GM12878 (cell line): Measurements from ENCODE around the gene DYSF. TPM values are rescaled to one million over a fixed set of nuclear protein-coding genes. Genes with fewer than 3 reads are reported as not detected.

Experiments used
- ATAC-seq: fragments of 200-7000 bp; cut with Tn5 transposase; 3 replicates; pipeline ENCODE4 v1.9.1; 2020; ENCODE audit warnings: mild to moderate bottlenecking, moderate library complexity
- BruUV-seq: library from RNA; stranded (reverse); fragments of 400-500 nt; replicated peaks from 2 replicates; lab custom pipeline; 2021; lab: Mats Ljungman, UMichigan
- CTCF ChIA-PET: fragments of 300-600 bp; sonication (Branson Sonifier 250); formaldehyde crosslinking; extraction: SDS; loops from one replicate; lab custom pipeline; 2021; ENCODE audit warnings: inconsistent platforms; lab: Yijun Ruan, JAX
- POLR2A ChIA-PET: fragments of 350-600 bp; formaldehyde crosslinking; extraction: SDS; loops from one replicate; lab custom pipeline; 2021; ENCODE audit warnings: inconsistent platforms; lab: Charles Lee
- RAD21 ChIA-PET: fragments of 300-600 bp; sonication (Branson Sonifier 250); formaldehyde crosslinking; loops from one replicate; lab custom pipeline; 2023; ENCODE audit warnings: antibody characterized with exemption; ENCODE audit not compliant: unreplicated experiment; lab: Charles Lee
- SMC1A ChIA-PET: fragments of 300-600 bp; sonication (Branson Sonifier 250); formaldehyde crosslinking; loops from one replicate; lab custom pipeline; 2023; ENCODE audit not compliant: unreplicated experiment, uncharacterized antibody; lab: Charles Lee
- DNase-seq: peaks from one replicate; pipeline ENCODE4 v3.0.0-alpha.2; 2011; ENCODE audit warnings: low read depth, low spot score
- FAIRE-seq: peaks from 3 replicates; lab custom pipeline; 2011; peaks lifted over from hg19 to GRCh38; lab: Jason Lieb, UNC
- H2AFZ ChIP-seq: 2 replicates; pipeline ENCODE4 v1.6.0; 2011; ENCODE audit warnings: low read depth, low read length, control low read depth; ENCODE audit not compliant: control insufficient read depth
- H3K27ac ChIP-seq: 2 replicates; pipeline ENCODE4 v1.5.1; 2011; ENCODE audit warnings: control low read depth; ENCODE audit not compliant: control insufficient read depth, insufficient read depth
- H3K27me3 ChIP-seq, 2 experiments: replicated peaks in 1 of 2; 2 replicates each; pipeline versions ENCODE4 v1.6.0 to v1.6.1; 2011; ENCODE audit warnings: low read length in 1 of 2; ENCODE audit not compliant: control insufficient read depth in 2 of 2, insufficient read depth in 2 of 2
- H3K36me3 ChIP-seq, 2 experiments: 2 replicates each; pipeline ENCODE4 v1.5.1; 2011; ENCODE audit warnings: low read length in 1 of 2; ENCODE audit not compliant: control insufficient read depth in 2 of 2, insufficient read depth in 2 of 2
- H3K4me1 ChIP-seq: 2 replicates; pipeline ENCODE4 v1.6.1; 2011; ENCODE audit warnings: mild to moderate bottlenecking, low read length, moderate library complexity, mixed read lengths; ENCODE audit not compliant: control insufficient read depth, insufficient read depth
- H3K4me2 ChIP-seq: 2 replicates; pipeline ENCODE4 v1.6.0; 2011; ENCODE audit warnings: control low read depth; ENCODE audit not compliant: control insufficient read depth, insufficient read depth
- H3K4me3 ChIP-seq: fragments of 200-600 bp; sonication (generic); 2 replicates; pipeline ENCODE4 v1.5.1; 2016
- H3K79me2 ChIP-seq: 2 replicates; pipeline ENCODE4 v1.6.0; 2011; ENCODE audit warnings: low read length; ENCODE audit not compliant: control insufficient read depth, insufficient read depth
- H3K9ac ChIP-seq: 2 replicates; pipeline ENCODE4 v1.8.0; 2011; ENCODE audit warnings: low read length, control low read depth, mixed read lengths; ENCODE audit not compliant: control insufficient read depth, insufficient read depth
- H3K9me3 ChIP-seq: replicated peaks from 3 replicates; pipeline ENCODE4 v1.5.1; 2011; ENCODE audit warnings: mild to moderate bottlenecking, low read length; ENCODE audit not compliant: control insufficient read depth, insufficient read depth
- H4K20me1 ChIP-seq: 2 replicates; pipeline ENCODE4 v1.6.0; 2011; ENCODE audit not compliant: control insufficient read depth, insufficient read depth
- BCL11A ChIP-seq: IDR thresholded peaks from 2 replicates; pipeline ENCODE4 v1.6.1; 2011; ENCODE audit warnings: low read depth, low read length
- CBFB ChIP-seq: IDR thresholded peaks from 2 replicates; pipeline ENCODE4 v1.6.1; 2016; ENCODE audit warnings: antibody characterized with exemption, low read depth
- CBX3 ChIP-seq: fragments of 200-600 bp; sonication (generic); IDR thresholded peaks from 2 replicates; pipeline ENCODE4 v1.6.1; 2016; ENCODE audit warnings: low read depth, borderline replicate concordance
- CHD4 ChIP-seq: fragments of 200-600 bp; sonication (generic); IDR thresholded peaks from 2 replicates; pipeline ENCODE4 v1.6.1; 2016; ENCODE audit warnings: mild to moderate bottlenecking
- JUND ChIP-seq: IDR thresholded peaks from 2 replicates; pipeline ENCODE4 v1.6.1; 2012; ENCODE audit warnings: low read depth, mild to moderate bottlenecking, low read length, improper control_type of control experiment, moderate library complexity
- NKRF ChIP-seq: fragments of 450-650 bp; conservative IDR thresholded peaks from 2 replicates; pipeline ENCODE4 v1.6.1; 2017; ENCODE audit warnings: mild to moderate bottlenecking, moderate library complexity
- SUZ12 ChIP-seq: fragments of 200-600 bp; sonication (generic); IDR thresholded peaks from one replicate; pipeline ENCODE4 v1.6.1; 2018; ENCODE audit warnings: antibody characterized with exemption, mild to moderate bottlenecking; ENCODE audit not compliant: unreplicated experiment
- TARDBP ChIP-seq: IDR thresholded peaks from 2 replicates; pipeline ENCODE4 v1.6.1; 2016; ENCODE audit warnings: borderline replicate concordance
- TBL1XR1 ChIP-seq: IDR thresholded peaks from 2 replicates; pipeline ENCODE4 v1.6.1; 2012; ENCODE audit warnings: low read depth, low read length, improper control_type of control experiment
- TCF7 ChIP-seq: IDR thresholded peaks from 2 replicates; pipeline ENCODE4 v1.6.1; 2014; ENCODE audit warnings: antibody characterized with exemption, borderline replicate concordance
- ZBED1 ChIP-seq: IDR thresholded peaks from 2 replicates; pipeline ENCODE4 v1.6.1; 2016; ENCODE audit warnings: borderline replicate concordance
- WGBS: methylation state at CpG from one replicate; pipeline ENCODE4 v1.1.6; 2016; ENCODE audit warnings: low lambda C conversion rate; ENCODE audit not compliant: insufficient replicate concordance, insufficient coverage; ENCODE audit errors: missing lambda C conversion rate; 5-methylcytosine and 5-hydroxymethylcytosine counted together
- in situ Hi-C: fragments of 300-500 bp; cut with MboI; formaldehyde crosslinking; loops from 9 replicates; pipeline ENCODE4 v1.14.3; 2018; ENCODE audit warnings: mixed read lengths
- intact Hi-C: fragments of 100-400 bp; cut with micrococcal nuclease; formaldehyde crosslinking; loops from one replicate; pipeline ENCODE4 v1.14.2; 2022; ENCODE audit not compliant: unreplicated experiment
- polyA plus RNA-seq, 11 experiments: library from polyadenylated mRNA; depleted of rRNA in 4 of 11; unstranded in 6 of 11; stranded (reverse) in 5 of 11; fragments of >200 nt; fragmentation: Nextera tagmentation in 4 of 11; fragmentation: Illumina TruSeq in 1 of 11; extraction: Ambion mirVana in 4 of 11; extraction: Trizol in 1 of 11; gene quantifications; 1 replicate in 1 of 11; 2 replicates in 10 of 11; pipeline versions ENCODE4 v1.2.1 to v1.2.3, GENCODE V29; 2011 to 2016; ENCODE audit warnings: inconsistent platforms in 2 of 11, missing spikeins in 2 of 11, low read depth in 1 of 11
- total RNA-seq, 4 experiments: library from RNA; depleted of rRNA in 3 of 4; stranded (reverse); fragments of >200 nt in 3 of 4; fragmentation: Illumina TruSeq in 1 of 4; extraction: Trizol in 1 of 4; gene quantifications; 2 replicates each; pipeline versions ENCODE4 v1.2.1 to v1.2.3, GENCODE V29; 2013 to 2021
- TF ChIP-seq, protein P1 (sequence below): IDR thresholded peaks from 2 replicates; pipeline ENCODE4 v1.6.1; 2011; ENCODE audit warnings: low read depth, mild to moderate bottlenecking, low read length, moderate library complexity, borderline replicate concordance; ENCODE audit errors: extremely low read depth
- TF ChIP-seq, protein P2 (sequence below): fragments of 450-650 bp; IDR thresholded peaks from 2 replicates; pipeline ENCODE4 v1.6.1; 2017; ENCODE audit warnings: borderline replicate concordance

The DYSF gene
- total and polyA plus RNA-seq, 10 of the 15 experiments (the other 5 are each of a cell fraction or from before 2014, with no cell fraction given), result under 0.01 to 0.15 (median 0.03) TPM; not detected in 7

GRCh38 chr2:71554706-71555056 lies 101.3 kb downstream of the DYSF start:
- Histone ChIP-seq H3K9ac (no peak overlapping the region), H3K79me2 (no peaks in the 10 kb centered on the region), H3K4me3 (no peak overlapping the region), H3K4me2 (no peak overlapping the region), H3K9me3 (no peaks in the 10 kb centered on the region), H3K27me3 (no peaks in the 10 kb centered on the region; a peak in 1 of 4 replicates), H3K4me1 (no peaks in the 10 kb centered on the region), H3K36me3 (no peaks in the 10 kb centered on the region), H3K27ac (no peak overlapping the region), H4K20me1 (no peaks in the 10 kb centered on the region), H2AFZ (no peak overlapping the region)
- FAIRE-seq (no peak), ATAC-seq (no peak), DNase-seq (no peak)
- TF ChIP-seq CBX3 (no peak), SUZ12 (no peak), TCF7 (no peak), CHD4 (no peak), CBFB (no peak), ZBED1 (no peak), TARDBP (no peak), BCL11A (no peak), NKRF (no peak), TBL1XR1 (no peak), JUND (no peak)
- TF ChIP-seq, protein P1, sequence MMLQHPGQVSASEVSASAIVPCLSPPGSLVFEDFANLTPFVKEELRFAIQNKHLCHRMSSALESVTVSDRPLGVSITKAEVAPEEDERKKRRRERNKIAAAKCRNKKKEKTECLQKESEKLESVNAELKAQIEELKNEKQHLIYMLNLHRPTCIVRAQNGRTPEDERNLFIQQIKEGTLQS, result no peak
- TF ChIP-seq, protein P2, sequence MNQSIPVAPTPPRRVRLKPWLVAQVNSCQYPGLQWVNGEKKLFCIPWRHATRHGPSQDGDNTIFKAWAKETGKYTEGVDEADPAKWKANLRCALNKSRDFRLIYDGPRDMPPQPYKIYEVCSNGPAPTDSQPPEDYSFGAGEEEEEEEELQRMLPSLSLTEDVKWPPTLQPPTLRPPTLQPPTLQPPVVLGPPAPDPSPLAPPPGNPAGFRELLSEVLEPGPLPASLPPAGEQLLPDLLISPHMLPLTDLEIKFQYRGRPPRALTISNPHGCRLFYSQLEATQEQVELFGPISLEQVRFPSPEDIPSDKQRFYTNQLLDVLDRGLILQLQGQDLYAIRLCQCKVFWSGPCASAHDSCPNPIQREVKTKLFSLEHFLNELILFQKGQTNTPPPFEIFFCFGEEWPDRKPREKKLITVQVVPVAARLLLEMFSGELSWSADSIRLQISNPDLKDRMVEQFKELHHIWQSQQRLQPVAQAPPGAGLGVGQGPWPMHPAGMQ, result no peak
- in situ Hi-C loops (no loop called here), intact Hi-C loops (no loop called here)
- BruUV-seq, result no TSS peak
- RAD21 ChIA-PET, result interaction anchor here (0.5 kb wide), 1 partner anchor 598 kb away, joined by 4 read pairs; no protein-coding TSS in a partner anchor
- SMC1A ChIA-PET, result no interaction called here
- WGBS, result 13% methylated on average over 2 of the region's 2 CpGs
- POLR2A ChIA-PET, result no interaction called here
- CTCF ChIA-PET, result no interaction called here
